H1 (cell line): ENCODE data around the gene ZMIZ1.

Experiments used
- BACH1 ChIP-seq: IDR thresholded peaks from 2 replicates; pipeline ENCODE4 v1.6.1; 2012; ENCODE audit warnings: low read length, improper control_type of control experiment
- CBX5 ChIP-seq: fragments of 300-800, 300-1000 bp; sonication (generic); IDR thresholded peaks from 2 replicates; pipeline ENCODE4 v1.7.1; 2016; ENCODE audit warnings: antibody characterized with exemption, low read length, low read depth
- CTCF ChIP-seq, 3 experiments: IDR thresholded peaks; 1 replicate in 2 of 3; 2 replicates in 1 of 3; pipeline versions ENCODE4 v1.5.1 to v1.6.1; 2011; ENCODE audit warnings: low read length in 3 of 3, mild to moderate bottlenecking in 3 of 3, inconsistent platforms in 2 of 3, low read depth in 1 of 3, moderate library complexity in 1 of 3; ENCODE audit not compliant: insufficient read depth in 1 of 3; ENCODE audit errors: control extremely low read depth in 1 of 3
- EP300 ChIP-seq, 2 experiments: IDR thresholded peaks; 1 replicate in 1 of 2; 2 replicates in 1 of 2; pipeline ENCODE4 v1.6.1; 2011 to 2012; ENCODE audit warnings: low read depth in 2 of 2, low read length in 2 of 2, mild to moderate bottlenecking in 2 of 2, borderline replicate concordance in 1 of 2, inconsistent platforms in 1 of 2, moderate library complexity in 1 of 2
- EZH2 ChIP-seq: fragments of 200-600 bp; sonication (generic); IDR thresholded peaks from 2 replicates; pipeline ENCODE4 v1.7.1; 2012; ENCODE audit warnings: low read depth, mild to moderate bottlenecking, moderate library complexity, low read length, inconsistent platforms; ENCODE audit not compliant: severe bottlenecking
- HDAC6 ChIP-seq: IDR thresholded peaks from one replicate; pipeline ENCODE4 v1.7.1; 2012; ENCODE audit warnings: low read depth, mild to moderate bottlenecking, inconsistent platforms, low read length, moderate library complexity
- JUN ChIP-seq: IDR thresholded peaks from 2 replicates; pipeline ENCODE4 v1.6.1; 2011; ENCODE audit warnings: low read depth, mild to moderate bottlenecking, improper control_type of control experiment, low read length
- POLR2A ChIP-seq, 2 experiments: IDR thresholded peaks; 1 replicate in 1 of 2; 2 replicates in 1 of 2; pipeline ENCODE4 v1.6.1; 2011; ENCODE audit warnings: low read depth in 2 of 2, low read length in 2 of 2, mild to moderate bottlenecking in 2 of 2; ENCODE audit errors: control extremely low read depth in 1 of 2
- POLR2AphosphoS5 ChIP-seq: IDR thresholded peaks from 2 replicates; pipeline ENCODE4 v1.6.1; 2011; ENCODE audit warnings: low read depth, low read length
- SRF ChIP-seq: IDR thresholded peaks from 2 replicates; pipeline ENCODE4 v1.6.1; 2011; ENCODE audit warnings: mild to moderate bottlenecking, low read depth, low read length, moderate library complexity
- TAF1 ChIP-seq: IDR thresholded peaks from 2 replicates; pipeline ENCODE4 v1.6.1; 2011; ENCODE audit warnings: mild to moderate bottlenecking, low read depth, low read length

GRCh38 chr10:79184145-79184625 is 115.4 kb downstream of the ZMIZ1 start:
- TF ChIP-seq CTCF (IDR thresholded peaks at IDR 0.05; ENCODE audit: control extremely low read depth in 1 of 3, insufficient read depth in 1 of 3, low read depth in 1 of 3, low read length in 3 of 3) (no peak), SRF (no peak), EZH2 (no peak), HDAC6 (no peak), JUN (no peak), POLR2AphosphoS5 (no peak), POLR2A (IDR thresholded peaks at IDR 0.05; ENCODE audit: control extremely low read depth in 1 of 2, low read depth in 2 of 2, low read length in 2 of 2) (no peak), CBX5 (no peak), TAF1 (no peak), EP300 (IDR thresholded peaks at IDR 0.05; ENCODE audit: borderline replicate concordance in 1 of 2, low read depth in 2 of 2, low read length in 2 of 2) (no peak), BACH1 (no peak)
